Epithelial cell of proximal tubule (primary cell): ENCODE measurements around the gene INPP5A. TPM values are rescaled to one million over a fixed set of nuclear protein-coding genes. Genes with fewer than 3 reads are reported as not detected.

Source experiments
- DNase-seq: peaks from one replicate; pipeline ENCODE4 v3.0.0-alpha.2; 2011; ENCODE audit warnings: low read depth
- H3K4me3 ChIP-seq: 2 replicates; pipeline ENCODE4 v1.5.1; 2011; ENCODE audit warnings: low read depth, mild to moderate bottlenecking, low read length
- CTCF ChIP-seq: conservative IDR thresholded peaks from 2 replicates; pipeline ENCODE4 v1.5.1; 2012; ENCODE audit warnings: low read depth, mild to moderate bottlenecking, low read length
- total RNA-seq: library from RNA; depleted of rRNA; stranded (reverse); fragments of >200 nt; gene quantifications from 2 replicates; pipeline ENCODE4 v1.2.3, GENCODE V29; 2015

INPP5A gene
- total RNA-seq, 1 donor from 2014 or later, result 30.4 TPM

- no peak for DNase-seq
- TF ChIP-seq CTCF, result no peak
- no peak overlapping the region for H3K4me3 ChIP-seq
Observed at GRCh38 chr10:132634241-132634946, 96.8 kb downstream of the INPP5A start.

GRCh38 chr10:132634947-132635271 lies 97.3 kb downstream of the INPP5A start:
- no peak for TF ChIP-seq CTCF
- no peak overlapping the region for H3K4me3 ChIP-seq
- no peak for DNase-seq

- H3K4me3 ChIP-seq, result no peak overlapping the region
- DNase-seq, result no peak
- TF ChIP-seq CTCF, result no peak
Observed at GRCh38 chr10:132636358-132636757, 98.8 kb downstream of the INPP5A start.

- no peak for DNase-seq
- peak; percentile 73 for TF ChIP-seq CTCF
- H3K4me3 ChIP-seq, result no peak overlapping the region
Observed at GRCh38 chr10:132637477-132638129, 100.0 kb downstream of the INPP5A start.

GRCh38 chr10:132638130-132638515 lies 100.5 kb downstream of the INPP5A start:
- no peak for DNase-seq
- no peak overlapping the region for H3K4me3 ChIP-seq
- TF ChIP-seq CTCF, result no peak

GRCh38 chr10:132639470-132639869 lies 101.9 kb downstream of the INPP5A start:
- no peak for DNase-seq
- no peak overlapping the region for H3K4me3 ChIP-seq
- TF ChIP-seq CTCF, result no peak
